Prostate gland (tissue), 2 donors: ENCODE results near the gene CS. TPM values are rescaled to one million over a fixed set of nuclear protein-coding genes. Genes with fewer than 3 reads are reported as not detected.

ENCODE experiments used
- DNase-seq: peaks from one replicate; pipeline ENCODE4 v3.0.0-alpha.2; 2019; ENCODE audit warnings: low spot score
- H3K27ac ChIP-seq, 2 donors: fragments of 200-600 bp; sonication (generic); 2 replicates each; pipeline ENCODE4 v1.5.1; 2017 to 2019
- H3K27me3 ChIP-seq: fragments of 200-600 bp; sonication (generic); replicated peaks from 2 replicates; pipeline ENCODE4 v1.5.1; 2019; ENCODE audit not compliant: insufficient read depth
- H3K36me3 ChIP-seq, 2 donors: fragments of 200-600 bp; sonication (generic); 1 replicate in 1 of 2; 2 replicates in 1 of 2; pipeline versions ENCODE4 v1.5.1 to v1.8.1; 2017 to 2019
- H3K4me1 ChIP-seq: fragments of 200-600 bp; sonication (generic); replicated peaks from 2 replicates; pipeline ENCODE4 v1.5.1; 2019
- H3K4me3 ChIP-seq, 2 donors: fragments of 200-600 bp; sonication (generic); 2 replicates each; pipeline ENCODE4 v1.5.1; 2017 to 2019
- H3K9me3 ChIP-seq: fragments of 200-600 bp; sonication (generic); 2 replicates; pipeline ENCODE4 v1.5.1; 2017
- CTCF ChIP-seq, 4 experiments: fragments of 200-600 bp in 2 of 4; fragments of 450-650 bp in 2 of 4; sonication (generic) in 2 of 4; IDR thresholded peaks; 1 replicate in 3 of 4; 2 replicates in 1 of 4; pipeline ENCODE4 v1.5.1; 2016 to 2019; ENCODE audit warnings: antibody characterized with exemption in 4 of 4, mild to moderate bottlenecking in 2 of 4, moderate library complexity in 2 of 4
- POLR2A ChIP-seq: fragments of 450-650 bp; IDR thresholded peaks from one replicate; pipeline ENCODE4 v1.6.1; 2016; ENCODE audit warnings: antibody characterized with exemption, mild to moderate bottlenecking
- POLR2AphosphoS5 ChIP-seq: sonication (generic); formaldehyde crosslinking; IDR thresholded peaks from one replicate; pipeline ENCODE4 v1.6.1; 2017; ENCODE audit warnings: antibody characterized with exemption
- WGBS: methylation state at CpG from one replicate; pipeline ENCODE4 v1.1.5; 2018; 5-methylcytosine and 5-hydroxymethylcytosine counted together
- intact Hi-C: fragments of 100-400 bp; cut with DNase I; formaldehyde crosslinking; loops from one replicate; pipeline ENCODE4 v1.14.2; 2022
- total RNA-seq, 2 donors: library from RNA; depleted of rRNA; stranded (reverse); fragments of >200 nt; gene quantifications; one replicate each; pipeline ENCODE4 v1.1.0, GENCODE V29; 2016

Gene CS
- total RNA-seq, 2 donors from 2014 or later = 106 to 110 TPM

GRCh38 chr12:56261503-56262232 lies 38.5 kb downstream of the CS start:
- no peak overlapping the region for H3K27ac ChIP-seq
- TF ChIP-seq POLR2A (no peak), CTCF (IDR thresholded peaks at IDR 0.05) (no peak), POLR2AphosphoS5 (no peak)
- 87% methylated on average over 5 of the region's 5 CpGs for WGBS

DNA sequence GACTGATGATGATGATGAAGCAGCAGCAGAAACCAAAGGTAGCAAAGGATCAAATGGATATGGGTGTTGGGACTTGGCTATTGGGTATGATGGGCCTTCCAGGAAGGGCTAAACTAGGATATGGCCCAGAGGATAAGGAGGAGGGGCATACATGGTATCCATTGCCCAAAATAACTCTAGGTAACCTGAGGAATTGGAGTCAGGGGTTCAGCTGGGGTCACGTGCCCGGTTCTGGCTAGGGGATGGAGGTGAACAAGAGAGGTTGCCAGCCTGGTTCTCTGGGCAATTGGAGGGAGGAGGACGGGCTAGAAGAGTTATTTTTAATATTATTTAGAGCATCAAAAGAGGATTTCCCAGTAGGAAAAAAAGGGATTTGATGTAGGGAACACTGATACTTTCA lies 39.2 kb downstream of the CS start:
- TF ChIP-seq POLR2AphosphoS5 (no peak), CTCF (IDR thresholded peaks at IDR 0.05) (no peak), POLR2A (no peak)
- no peaks in the 10 kb centered on the region for H3K9me3 ChIP-seq
- intact Hi-C loops = no loop called here
- no peak overlapping the region for H3K4me3 ChIP-seq
- no peak for DNase-seq
- no peak overlapping the region for H3K27ac ChIP-seq
- no peaks in the 10 kb centered on the region for H3K36me3 ChIP-seq
- H3K27me3 ChIP-seq = no peaks in the 10 kb centered on the region
- WGBS = 86% methylated on average over 3 of the region's 3 CpGs
- H3K4me1 ChIP-seq = peaks cover 6% of the 10 kb centered on the region

More at GRCh38 chr12:56261503-56262232, 38.5 kb downstream of the CS start:
- no peak for DNase-seq
- Histone ChIP-seq H3K36me3 (no peaks in the 10 kb centered on the region), H3K9me3 (no peaks in the 10 kb centered on the region), H3K27me3 (no peaks in the 10 kb centered on the region), H3K4me3 (no peak overlapping the region), H3K4me1 (peaks cover 5% of the 10 kb centered on the region)
- intact Hi-C loops = no loop called here

DNA sequence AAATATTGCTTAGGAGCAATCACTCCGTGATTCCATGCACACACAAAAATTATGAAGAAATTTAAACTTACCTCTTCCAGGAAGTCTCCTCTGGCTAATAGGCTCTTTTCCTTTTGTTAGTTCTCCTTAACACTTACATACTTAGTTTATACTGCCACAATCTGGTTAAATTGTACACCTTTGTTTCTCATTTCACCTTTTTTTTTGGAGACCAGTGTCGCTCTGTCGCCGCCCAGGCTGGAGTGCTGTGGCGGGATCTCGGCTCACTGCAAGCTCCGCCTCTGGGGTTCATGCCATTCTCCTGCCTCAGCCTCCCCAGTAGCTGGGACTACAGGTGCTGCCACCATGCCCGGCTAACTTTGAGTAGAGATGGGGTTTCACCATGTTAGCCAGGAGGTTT lies 39.8 kb downstream of the CS start:
- intact Hi-C loops = no loop called here
- DNase-seq = no peak
- Histone ChIP-seq H3K4me1 (peaks cover 6% of the 10 kb centered on the region), H3K27ac (no peak overlapping the region), H3K9me3 (no peaks in the 10 kb centered on the region), H3K4me3 (no peak overlapping the region), H3K36me3 (no peaks in the 10 kb centered on the region), H3K27me3 (no peaks in the 10 kb centered on the region)
- WGBS = 84% methylated on average over 8 of the region's 8 CpGs
- TF ChIP-seq POLR2AphosphoS5 (no peak), POLR2A (no peak), CTCF (IDR thresholded peaks at IDR 0.05) (no peak)

GRCh38 chr12:56258820-56259183 lies 41.3 kb downstream of the CS start:
- H3K27me3 ChIP-seq = no peaks in the 10 kb centered on the region
- no peaks in the 10 kb centered on the region for H3K9me3 ChIP-seq
- H3K4me3 ChIP-seq = peak overlapping the region; percentile 72 to 83
- H3K27ac ChIP-seq = peak overlapping the region; percentile 89 to 90
- WGBS = 9% methylated on average over 9 of the region's 9 CpGs
- H3K4me1 ChIP-seq = peaks cover 6% of the 10 kb centered on the region
- intact Hi-C loops = no loop called here
- peaks cover 0 to 8% of the 10 kb centered on the region in 2 donors for H3K36me3 ChIP-seq
- TF ChIP-seq POLR2A = no peak
- TF ChIP-seq CTCF (IDR thresholded peaks at IDR 0.05) = no peak
- no peak for TF ChIP-seq POLR2AphosphoS5
- DNase-seq = no peak
